ENCODE results near the gene C1QTNF6.

C1QTNF6 gene

GRCh38 chr22:37188901-37189466 is 937 bp upstream of the C1QTNF6 start:
- DNase-seq, result no peak

GRCh38 chr22:37187552-37187890 is 526 bp downstream of the C1QTNF6 start:
- peak; percentile 58 for DNase-seq

GRCh38 chr22:37186997-37187522 is 987 bp downstream of the C1QTNF6 start:
- no peak for DNase-seq

GRCh38 chr22:37186228-37186996 is 1.6 kb downstream of the C1QTNF6 start:
- DNase-seq, result peak; percentile 62

- DNase-seq, result no peak
Measured at GRCh38 chr22:37185646-37186227, 2.3 kb downstream of the C1QTNF6 start.

- no peak for DNase-seq
Measured at GRCh38 chr22:37184816-37185541, 3.1 kb downstream of the C1QTNF6 start.

- no peak for DNase-seq
Measured at GRCh38 chr22:37184380-37184755, 3.7 kb downstream of the C1QTNF6 start.

- DNase-seq, result no peak
Measured at GRCh38 chr22:37183432-37184379, 4.3 kb downstream of the C1QTNF6 start.

GRCh38 chr22:37182949-37183245 is 5.2 kb downstream of the C1QTNF6 start:
- no peak for DNase-seq

GRCh38 chr22:37182101-37182948 is 5.7 kb downstream of the C1QTNF6 start:
- no peak for DNase-seq

- no peak for DNase-seq
Measured at GRCh38 chr22:37181681-37182080, 6.4 kb downstream of the C1QTNF6 start.

- DNase-seq, result no peak
Measured at GRCh38 chr22:37180531-37181231, 7.4 kb downstream of the C1QTNF6 start.

GRCh38 chr22:37179622-37180420 is 8.2 kb downstream of the C1QTNF6 start:
- DNase-seq, result no peak

GRCh38 chr22:37179126-37179470 is 8.9 kb downstream of the C1QTNF6 start:
- DNase-seq, result no peak

GRCh38 chr22:37178350-37179125 is 9.5 kb downstream of the C1QTNF6 start:
- DNase-seq, result no peak

- no peak for DNase-seq
Measured at GRCh38 chr22:37177755-37178154, 10.3 kb downstream of the C1QTNF6 start.

- DNase-seq, result no peak
Measured at GRCh38 chr22:37177221-37177620, 10.8 kb downstream of the C1QTNF6 start.

- no peak for DNase-seq
Measured at GRCh38 chr22:37176464-37177061, 11.5 kb downstream of the C1QTNF6 start.
